ENCODE results near the gene VKORC1L1.

The VKORC1L1 gene

DNA sequence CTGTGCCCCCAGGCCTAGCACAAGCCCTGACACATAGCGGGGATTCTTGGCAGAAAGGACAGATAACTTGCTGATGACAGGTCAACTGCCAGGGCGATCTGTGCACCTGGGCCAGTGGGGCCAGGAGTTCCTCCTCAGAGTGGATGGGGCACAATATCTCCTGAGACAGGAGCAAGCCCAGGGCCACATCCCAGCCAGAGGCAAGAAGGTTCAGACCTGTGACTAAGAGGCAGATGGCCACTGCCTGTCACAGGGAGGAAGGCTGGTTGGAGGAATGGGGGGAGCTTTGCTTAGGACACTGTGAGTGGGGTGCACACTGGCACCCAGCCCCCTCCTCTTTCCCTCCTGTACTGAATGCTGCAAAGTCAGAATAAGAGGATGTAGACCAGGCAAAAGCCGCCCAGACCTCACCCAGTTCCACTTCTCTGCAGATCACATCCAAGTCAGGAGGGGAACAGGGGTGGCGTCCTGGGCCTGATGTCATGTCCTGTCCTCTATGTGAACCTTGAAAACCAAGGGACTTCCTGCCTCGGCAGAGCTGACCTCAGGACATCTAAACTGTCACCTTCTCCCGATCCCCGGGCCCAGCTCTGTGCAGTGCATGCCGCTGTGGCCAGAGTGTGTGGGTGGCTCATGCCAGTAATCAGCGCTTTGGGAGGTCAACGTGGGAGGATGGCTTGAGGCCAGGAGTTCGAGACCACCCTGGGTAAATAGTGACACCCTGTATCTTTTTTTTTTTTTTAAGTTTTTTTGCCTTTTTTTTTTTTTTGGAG, 107.8 kb downstream of the VKORC1L1 start:
- TF ChIP-seq, protein P1, sequence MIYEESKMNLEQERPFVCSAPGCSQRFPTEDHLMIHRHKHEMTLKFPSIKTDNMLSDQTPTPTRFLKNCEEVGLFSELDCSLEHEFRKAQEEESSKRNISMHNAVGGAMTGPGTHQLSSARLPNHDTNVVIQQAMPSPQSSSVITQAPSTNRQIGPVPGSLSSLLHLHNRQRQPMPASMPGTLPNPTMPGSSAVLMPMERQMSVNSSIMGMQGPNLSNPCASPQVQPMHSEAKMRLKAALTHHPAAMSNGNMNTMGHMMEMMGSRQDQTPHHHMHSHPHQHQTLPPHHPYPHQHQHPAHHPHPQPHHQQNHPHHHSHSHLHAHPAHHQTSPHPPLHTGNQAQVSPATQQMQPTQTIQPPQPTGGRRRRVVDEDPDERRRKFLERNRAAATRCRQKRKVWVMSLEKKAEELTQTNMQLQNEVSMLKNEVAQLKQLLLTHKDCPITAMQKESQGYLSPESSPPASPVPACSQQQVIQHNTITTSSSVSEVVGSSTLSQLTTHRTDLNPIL (CRISPR knock-in tag; IDR thresholded peaks at IDR 0.05; ENCODE audit: low read depth), result 0 out of 2 replicates have a peak, but pooled peaks have one; percentile 7
- TF ChIP-seq, protein P2, sequence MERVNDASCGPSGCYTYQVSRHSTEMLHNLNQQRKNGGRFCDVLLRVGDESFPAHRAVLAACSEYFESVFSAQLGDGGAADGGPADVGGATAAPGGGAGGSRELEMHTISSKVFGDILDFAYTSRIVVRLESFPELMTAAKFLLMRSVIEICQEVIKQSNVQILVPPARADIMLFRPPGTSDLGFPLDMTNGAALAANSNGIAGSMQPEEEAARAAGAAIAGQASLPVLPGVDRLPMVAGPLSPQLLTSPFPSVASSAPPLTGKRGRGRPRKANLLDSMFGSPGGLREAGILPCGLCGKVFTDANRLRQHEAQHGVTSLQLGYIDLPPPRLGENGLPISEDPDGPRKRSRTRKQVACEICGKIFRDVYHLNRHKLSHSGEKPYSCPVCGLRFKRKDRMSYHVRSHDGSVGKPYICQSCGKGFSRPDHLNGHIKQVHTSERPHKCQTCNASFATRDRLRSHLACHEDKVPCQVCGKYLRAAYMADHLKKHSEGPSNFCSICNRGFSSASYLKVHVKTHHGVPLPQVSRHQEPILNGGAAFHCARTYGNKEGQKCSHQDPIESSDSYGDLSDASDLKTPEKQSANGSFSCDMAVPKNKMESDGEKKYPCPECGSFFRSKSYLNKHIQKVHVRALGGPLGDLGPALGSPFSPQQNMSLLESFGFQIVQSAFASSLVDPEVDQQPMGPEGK (CRISPR knock-in tag; IDR thresholded peaks at IDR 0.05; ENCODE audit: borderline replicate concordance), result no peak

DNA sequence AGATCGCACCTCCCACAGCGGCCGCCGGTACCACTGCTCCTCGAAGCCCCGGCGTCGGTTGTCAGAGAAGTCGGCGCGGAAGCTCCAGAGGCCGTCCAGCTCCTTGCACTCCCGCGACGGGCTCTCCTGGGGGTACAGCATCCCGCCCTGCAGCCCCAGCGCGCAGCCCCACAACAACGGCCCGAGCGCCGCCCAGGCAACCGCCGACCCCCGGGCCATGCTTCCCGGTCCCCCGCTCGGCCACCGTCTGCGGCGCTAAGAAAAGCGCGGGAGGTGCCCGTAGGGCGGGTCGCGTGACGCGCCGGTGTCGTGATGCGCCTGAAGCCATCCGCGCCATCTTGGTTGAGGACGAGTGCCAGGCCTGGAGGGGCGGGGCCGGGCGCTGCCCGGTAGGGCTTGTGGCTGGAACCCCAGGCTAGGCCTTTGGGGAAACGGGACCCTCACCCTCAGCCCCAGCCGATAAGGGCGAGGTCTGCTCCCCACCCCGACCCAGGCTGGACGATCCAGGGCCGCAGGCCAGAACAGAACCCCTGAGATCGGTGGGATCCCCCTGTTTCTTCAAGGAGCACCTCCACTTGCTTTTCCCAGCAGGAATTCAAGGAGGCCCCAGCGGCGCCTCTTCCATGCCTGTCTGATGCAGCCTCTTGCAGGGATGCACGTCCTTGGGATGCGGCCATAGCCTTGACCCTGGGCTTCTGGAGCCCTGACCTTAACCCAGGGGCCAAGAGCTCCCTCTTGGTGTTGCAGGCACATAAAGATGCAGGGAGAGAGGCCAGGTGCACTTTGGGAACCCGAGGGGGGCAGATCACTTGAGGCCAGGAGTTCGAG, 109.3 kb downstream of the VKORC1L1 start, which contains the start of gene GUSB:
TSS of gene GUSB (minus strand) at position 249 of the 828 bp plus-strand sequence. CDS start at position 219, 30 bp downstream.
- peak; percentile 96 for ATAC-seq
- TF ChIP-seq, protein P3, sequence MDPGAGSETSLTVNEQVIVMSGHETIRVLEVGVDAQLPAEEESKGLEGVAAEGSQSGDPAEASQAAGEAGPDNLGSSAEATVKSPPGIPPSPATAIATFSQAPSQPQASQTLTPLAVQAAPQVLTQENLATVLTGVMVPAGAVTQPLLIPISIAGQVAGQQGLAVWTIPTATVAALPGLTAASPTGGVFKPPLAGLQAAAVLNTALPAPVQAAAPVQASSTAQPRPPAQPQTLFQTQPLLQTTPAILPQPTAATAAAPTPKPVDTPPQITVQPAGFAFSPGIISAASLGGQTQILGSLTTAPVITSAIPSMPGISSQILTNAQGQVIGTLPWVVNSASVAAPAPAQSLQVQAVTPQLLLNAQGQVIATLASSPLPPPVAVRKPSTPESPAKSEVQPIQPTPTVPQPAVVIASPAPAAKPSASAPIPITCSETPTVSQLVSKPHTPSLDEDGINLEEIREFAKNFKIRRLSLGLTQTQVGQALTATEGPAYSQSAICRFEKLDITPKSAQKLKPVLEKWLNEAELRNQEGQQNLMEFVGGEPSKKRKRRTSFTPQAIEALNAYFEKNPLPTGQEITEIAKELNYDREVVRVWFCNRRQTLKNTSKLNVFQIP (CRISPR knock-in tag; IDR thresholded peaks at IDR 0.05; ENCODE audit: borderline replicate concordance, low read depth), result peak; percentile 84; the same call in 1 of the 2 replicates
- peak; percentile 34; the same call in 1 of the 2 replicates for TF ChIP-seq GLIS3 (CRISPR knock-in tag; IDR thresholded peaks at IDR 0.05)
- no peak for TF ChIP-seq ZNF70 (CRISPR knock-in tag; IDR thresholded peaks at IDR 0.05)
- peak; percentile 75; the same call in 1 of the 2 replicates for TF ChIP-seq CSDC2 (CRISPR knock-in tag; IDR thresholded peaks at IDR 0.05)
- TF ChIP-seq ZFP3 (CRISPR knock-in tag; IDR thresholded peaks at IDR 0.05), result peak; percentile 74
- TF ChIP-seq ISL1 (CRISPR knock-in tag; IDR thresholded peaks at IDR 0.05), result no peak
- TF ChIP-seq, protein P4, sequence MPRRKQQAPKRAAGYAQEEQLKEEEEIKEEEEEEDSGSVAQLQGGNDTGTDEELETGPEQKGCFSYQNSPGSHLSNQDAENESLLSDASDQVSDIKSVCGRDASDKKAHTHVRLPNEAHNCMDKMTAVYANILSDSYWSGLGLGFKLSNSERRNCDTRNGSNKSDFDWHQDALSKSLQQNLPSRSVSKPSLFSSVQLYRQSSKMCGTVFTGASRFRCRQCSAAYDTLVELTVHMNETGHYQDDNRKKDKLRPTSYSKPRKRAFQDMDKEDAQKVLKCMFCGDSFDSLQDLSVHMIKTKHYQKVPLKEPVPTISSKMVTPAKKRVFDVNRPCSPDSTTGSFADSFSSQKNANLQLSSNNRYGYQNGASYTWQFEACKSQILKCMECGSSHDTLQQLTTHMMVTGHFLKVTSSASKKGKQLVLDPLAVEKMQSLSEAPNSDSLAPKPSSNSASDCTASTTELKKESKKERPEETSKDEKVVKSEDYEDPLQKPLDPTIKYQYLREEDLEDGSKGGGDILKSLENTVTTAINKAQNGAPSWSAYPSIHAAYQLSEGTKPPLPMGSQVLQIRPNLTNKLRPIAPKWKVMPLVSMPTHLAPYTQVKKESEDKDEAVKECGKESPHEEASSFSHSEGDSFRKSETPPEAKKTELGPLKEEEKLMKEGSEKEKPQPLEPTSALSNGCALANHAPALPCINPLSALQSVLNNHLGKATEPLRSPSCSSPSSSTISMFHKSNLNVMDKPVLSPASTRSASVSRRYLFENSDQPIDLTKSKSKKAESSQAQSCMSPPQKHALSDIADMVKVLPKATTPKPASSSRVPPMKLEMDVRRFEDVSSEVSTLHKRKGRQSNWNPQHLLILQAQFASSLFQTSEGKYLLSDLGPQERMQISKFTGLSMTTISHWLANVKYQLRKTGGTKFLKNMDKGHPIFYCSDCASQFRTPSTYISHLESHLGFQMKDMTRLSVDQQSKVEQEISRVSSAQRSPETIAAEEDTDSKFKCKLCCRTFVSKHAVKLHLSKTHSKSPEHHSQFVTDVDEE (CRISPR knock-in tag; IDR thresholded peaks at IDR 0.05), result peak; percentile 87
- 0 out of 2 replicates have a peak, but pooled peaks have one; percentile 6 for TF ChIP-seq ZFP30 (CRISPR knock-in tag; IDR thresholded peaks at IDR 0.05)

More for the DNA sequence above, 107.8 kb downstream of the VKORC1L1 start:
- ATAC-seq, result peak; percentile 4

DNA sequence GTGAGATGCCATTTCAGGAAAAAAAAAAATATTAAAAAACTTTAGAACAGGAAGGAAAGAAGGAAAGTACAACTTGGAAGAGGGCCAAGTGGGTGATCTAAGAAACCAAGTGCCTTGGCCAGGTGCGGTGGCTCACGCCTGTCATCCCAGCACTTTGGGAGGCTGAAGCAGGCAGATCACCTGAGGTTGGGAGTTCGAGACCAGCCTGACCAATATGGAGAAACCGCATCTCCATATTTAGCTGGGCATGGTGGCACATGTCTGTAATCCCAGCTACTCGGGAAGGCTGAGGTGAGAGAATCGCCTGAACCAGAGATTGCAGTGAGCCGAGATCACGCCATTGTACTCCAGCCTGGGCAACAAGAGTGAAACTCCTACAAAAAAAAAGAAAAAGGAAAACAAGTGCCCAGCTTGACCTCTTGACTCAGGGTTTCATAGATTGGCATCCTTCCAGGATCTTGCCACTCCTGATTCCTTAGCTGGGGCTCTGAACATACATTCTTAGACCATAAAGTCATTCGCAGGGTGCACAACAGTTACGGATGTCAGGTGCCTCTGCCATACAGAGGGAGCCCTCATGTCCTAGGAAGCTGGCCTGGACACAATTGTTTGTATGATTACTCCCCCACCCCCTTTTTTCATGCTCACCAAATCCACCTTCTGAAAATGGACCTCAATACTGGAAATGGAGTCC, 111.2 kb downstream of the VKORC1L1 start:
- TF ChIP-seq ZFP3 (CRISPR knock-in tag; IDR thresholded peaks at IDR 0.05) (peak; percentile 87), ZNF565 (CRISPR knock-in tag; conservative IDR thresholded peaks at IDR 0.05; ENCODE audit: low read depth) (no peak)
- TF ChIP-seq, protein P5, sequence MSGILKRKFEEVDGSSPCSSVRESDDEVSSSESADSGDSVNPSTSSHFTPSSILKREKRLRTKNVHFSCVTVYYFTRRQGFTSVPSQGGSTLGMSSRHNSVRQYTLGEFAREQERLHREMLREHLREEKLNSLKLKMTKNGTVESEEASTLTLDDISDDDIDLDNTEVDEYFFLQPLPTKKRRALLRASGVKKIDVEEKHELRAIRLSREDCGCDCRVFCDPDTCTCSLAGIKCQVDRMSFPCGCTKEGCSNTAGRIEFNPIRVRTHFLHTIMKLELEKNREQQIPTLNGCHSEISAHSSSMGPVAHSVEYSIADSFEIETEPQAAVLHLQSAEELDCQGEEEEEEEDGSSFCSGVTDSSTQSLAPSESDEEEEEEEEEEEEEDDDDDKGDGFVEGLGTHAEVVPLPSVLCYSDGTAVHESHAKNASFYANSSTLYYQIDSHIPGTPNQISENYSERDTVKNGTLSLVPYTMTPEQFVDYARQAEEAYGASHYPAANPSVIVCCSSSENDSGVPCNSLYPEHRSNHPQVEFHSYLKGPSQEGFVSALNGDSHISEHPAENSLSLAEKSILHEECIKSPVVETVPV (CRISPR knock-in tag; IDR thresholded peaks at IDR 0.05), result no peak
- no peak for ATAC-seq

DNA sequence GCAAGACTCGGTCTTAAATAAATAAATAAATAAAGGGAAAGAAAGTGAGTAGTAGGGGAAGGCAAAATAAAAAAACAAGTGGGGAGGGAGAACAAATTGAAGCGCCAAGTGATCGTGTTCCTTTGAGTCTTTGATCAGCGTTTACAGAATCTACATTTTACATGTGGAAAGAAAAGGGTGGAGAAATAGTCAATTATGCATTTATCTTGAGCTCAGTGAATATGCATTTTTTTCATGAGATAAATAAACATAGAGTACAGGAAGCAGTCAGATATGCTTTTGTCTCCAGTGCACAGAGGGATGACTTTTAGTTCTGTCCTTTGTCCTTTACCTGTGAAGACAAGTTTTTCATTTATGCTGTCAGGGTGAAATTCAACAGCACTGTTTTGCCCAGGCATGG, 115.2 kb downstream of the VKORC1L1 start:
- ATAC-seq, result no peak
- TF ChIP-seq, protein P3 (CRISPR knock-in tag; IDR thresholded peaks at IDR 0.05; ENCODE audit: borderline replicate concordance, low read depth), result no peak
- no peak for TF ChIP-seq OSR1 (CRISPR knock-in tag; IDR thresholded peaks at IDR 0.05)
- no peak for TF ChIP-seq ZFP3 (CRISPR knock-in tag; IDR thresholded peaks at IDR 0.05)
- TF ChIP-seq RARB (CRISPR knock-in tag; IDR thresholded peaks at IDR 0.05), result no peak
- no peak for TF ChIP-seq ZFP30 (CRISPR knock-in tag; IDR thresholded peaks at IDR 0.05)
- no peak for TF ChIP-seq GLIS3 (CRISPR knock-in tag; IDR thresholded peaks at IDR 0.05)
- TF ChIP-seq ZNF565 (CRISPR knock-in tag; conservative IDR thresholded peaks at IDR 0.05; ENCODE audit: low read depth), result no peak
- TF ChIP-seq ESRRG (CRISPR knock-in tag; IDR thresholded peaks at IDR 0.05), result no peak
- TF ChIP-seq ARNTL (CRISPR knock-in tag; IDR thresholded peaks at IDR 0.05; ENCODE audit: borderline replicate concordance, low read depth), result no peak
- no peak for TF ChIP-seq ZNF8 (CRISPR knock-in tag; IDR thresholded peaks at IDR 0.05)
- TF ChIP-seq PPARA (CRISPR knock-in tag; IDR thresholded peaks at IDR 0.05; ENCODE audit: borderline replicate concordance), result no peak
- TF ChIP-seq BACH2 (CRISPR knock-in tag; IDR thresholded peaks at IDR 0.05; ENCODE audit: borderline replicate concordance), result no peak
- TF ChIP-seq, protein P5 (CRISPR knock-in tag; IDR thresholded peaks at IDR 0.05), result no peak

Data from SK-N-SH treated with all-trans-retinoic acid at 6 μM for 48 hours (cell line).